ENCODE data around the gene TGFBR1. TPM values are rescaled to one million over a fixed set of nuclear protein-coding genes. Genes with fewer than 3 reads are reported as not detected.

The TGFBR1 gene
- total RNA-seq, 4 donors from 2014 or later: 20.2 to 34.3 (median 25.6) TPM

- Histone ChIP-seq H3K4me1 (peaks cover 0 to 14% (median 0%) of the 10 kb centered on the region in 3 donors), H3K9me3 (no peaks in the 10 kb centered on the region), H3K36me3 (peaks cover 0 to 24% (median 0%) of the 10 kb centered on the region in 3 donors), H3K27me3 (no peaks in the 10 kb centered on the region), H3K27ac (no peak overlapping the region), H3K4me3 (no peak overlapping the region)
- TF ChIP-seq CTCF (IDR thresholded peaks at IDR 0.05): no peak
- no peak for TF ChIP-seq POLR2A (IDR thresholded peaks at IDR 0.05)
- WGBS, 2 donors: 95 to 100% methylated on average over 1 of the region's 1 CpG
- intact Hi-C loops (cut with DNase I): no loop called here
- no peak for DNase-seq
Observed at GRCh38 chr9:99063522-99063921, 41.4 kb upstream of the TGFBR1 start.

- no peak for DNase-seq
- Histone ChIP-seq H3K36me3 (peaks cover 0 to 16% (median 0%) of the 10 kb centered on the region in 3 donors), H3K9me3 (no peaks in the 10 kb centered on the region), H3K4me3 (no peak overlapping the region), H3K27ac (no peak overlapping the region), H3K4me1 (peaks cover 0 to 4% (median 0%) of the 10 kb centered on the region in 3 donors), H3K27me3 (no peaks in the 10 kb centered on the region)
- intact Hi-C loops (cut with DNase I): no loop called here
- 71 to 80% methylated on average over 1 to 3 of the region's 3 CpGs for WGBS, 2 donors
- TF ChIP-seq CTCF (IDR thresholded peaks at IDR 0.05) (no peak), POLR2A (IDR thresholded peaks at IDR 0.05) (no peak)
Observed at GRCh38 chr9:99066571-99066970, 38.3 kb upstream of the TGFBR1 start.

GRCh38 chr9:99069075-99069474, 35.8 kb upstream of the TGFBR1 start:
- intact Hi-C loops (cut with DNase I): no loop called here
- TF ChIP-seq POLR2A (IDR thresholded peaks at IDR 0.05): no peak
- no peak for TF ChIP-seq CTCF (IDR thresholded peaks at IDR 0.05)
- no peaks in the 10 kb centered on the region for H3K36me3 ChIP-seq
- no peaks in the 10 kb centered on the region for H3K27me3 ChIP-seq
- peaks cover 0 to 4% (median 0%) of the 10 kb centered on the region in 3 donors for H3K4me1 ChIP-seq
- no peak overlapping the region for H3K4me3 ChIP-seq
- 86% methylated on average over 1 of the region's 1 CpG for WGBS, 2 donors
- H3K27ac ChIP-seq: no peak overlapping the region
- no peak for DNase-seq
- H3K9me3 ChIP-seq: no peaks in the 10 kb centered on the region

- no peak for TF ChIP-seq CTCF (IDR thresholded peaks at IDR 0.05)
- TF ChIP-seq POLR2A (IDR thresholded peaks at IDR 0.05): no peak
- H3K27ac ChIP-seq: no peak overlapping the region
- H3K36me3 ChIP-seq: no peaks in the 10 kb centered on the region
- DNase-seq: no peak
- no peak overlapping the region for H3K4me3 ChIP-seq
- intact Hi-C loops (cut with DNase I): no loop called here
- WGBS, 2 donors: 92 to 93% methylated on average over 12 of the region's 12 CpGs
- peaks cover 0 to 4% (median 0%) of the 10 kb centered on the region in 3 donors for H3K4me1 ChIP-seq
- H3K9me3 ChIP-seq: no peaks in the 10 kb centered on the region
- no peaks in the 10 kb centered on the region for H3K27me3 ChIP-seq
Observed at GRCh38 chr9:99069546-99069945, 35.4 kb upstream of the TGFBR1 start.

GRCh38 chr9:99070681-99071080, 34.2 kb upstream of the TGFBR1 start:
- H3K27ac ChIP-seq: peak overlapping the region in 1 of 4 donors; percentile 13
- H3K27me3 ChIP-seq: no peaks in the 10 kb centered on the region
- intact Hi-C loops (cut with DNase I): no loop called here
- H3K4me1 ChIP-seq: peaks cover 0 to 4% (median 0%) of the 10 kb centered on the region in 3 donors
- H3K4me3 ChIP-seq: no peak overlapping the region
- no peaks in the 10 kb centered on the region for H3K36me3 ChIP-seq
- H3K9me3 ChIP-seq: no peaks in the 10 kb centered on the region
- no peak for DNase-seq
- TF ChIP-seq POLR2A (IDR thresholded peaks at IDR 0.05) (no peak), CTCF (IDR thresholded peaks at IDR 0.05) (no peak)
- WGBS, 2 donors: 77 to 85% methylated on average over 6 of the region's 6 CpGs
